GM19193 (cell line): ENCODE results near the gene WWOX.

Experiments used
- POLR2A ChIP-seq: IDR thresholded peaks from 4 replicates; pipeline ENCODE4 v1.6.1; 2011; ENCODE audit not compliant: insufficient read depth, insufficient read length; ENCODE audit errors: extremely low read depth

WWOX gene

GRCh38 chr16:79064256-79064972, 965.0 kb downstream of the WWOX start:
- TF ChIP-seq POLR2A: no peak

DNA sequence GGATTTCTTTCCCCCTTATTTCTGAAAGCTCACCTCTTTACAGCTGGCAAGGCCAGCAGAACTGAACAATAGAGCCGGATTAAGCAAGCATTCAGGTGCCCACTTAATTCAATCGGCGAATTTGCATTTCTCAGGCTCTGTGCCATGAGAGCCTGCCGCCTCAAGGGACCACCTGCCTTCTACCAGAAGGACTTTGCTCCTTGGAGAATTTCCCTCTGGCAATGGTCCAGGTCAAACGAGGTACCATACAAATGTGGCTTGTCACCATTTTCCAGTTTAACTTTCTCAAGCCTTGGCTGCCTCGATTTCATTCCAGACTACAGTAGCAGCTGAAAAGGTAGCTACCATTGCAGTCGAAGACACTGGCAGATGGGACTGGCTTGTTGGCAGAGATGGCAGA, 967.1 kb downstream of the WWOX start:
- no peak for TF ChIP-seq POLR2A

DNA sequence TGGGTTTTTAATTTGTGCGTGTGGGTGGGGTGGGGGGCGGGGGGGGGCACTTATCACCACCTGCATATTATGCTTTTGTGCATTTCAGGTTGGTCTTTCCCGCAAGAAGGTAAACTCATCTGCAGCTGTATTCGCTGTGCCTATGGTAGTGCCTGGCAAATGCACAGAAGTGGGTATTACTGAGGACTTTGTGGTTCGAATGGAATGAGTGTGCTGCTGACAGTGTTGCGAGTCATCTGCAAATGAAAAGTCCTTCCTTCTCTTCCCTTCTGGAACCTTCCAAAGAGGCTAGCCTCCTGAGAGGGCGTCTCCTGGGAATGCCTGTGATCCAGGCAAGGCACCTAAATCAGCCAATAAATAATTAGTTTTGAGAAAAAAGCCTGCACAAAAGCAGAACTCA, 968.1 kb downstream of the WWOX start:
- TF ChIP-seq POLR2A: no peak

GRCh38 chr16:79069121-79069520, 969.7 kb downstream of the WWOX start:
- TF ChIP-seq POLR2A: no peak

DNA sequence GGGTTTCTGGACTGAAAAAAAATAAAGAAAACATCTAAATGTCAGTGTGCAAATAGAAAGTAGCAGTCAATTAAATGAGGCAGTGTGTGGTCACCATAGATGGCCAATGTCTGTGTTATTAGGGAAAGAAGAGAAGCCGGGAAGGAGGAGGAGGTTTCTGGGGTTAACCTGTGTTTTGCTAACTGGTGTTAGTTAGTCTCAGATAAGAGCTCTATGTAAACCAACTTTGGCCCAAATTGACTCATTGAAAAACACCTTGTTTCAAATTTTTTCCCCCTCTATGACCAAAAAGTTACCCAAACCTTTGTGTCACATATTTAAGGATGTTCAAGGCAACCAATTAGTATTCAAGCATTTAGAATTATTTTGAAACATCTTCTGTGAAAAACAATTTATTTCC, 970.2 kb downstream of the WWOX start:
- TF ChIP-seq POLR2A: no peak

DNA sequence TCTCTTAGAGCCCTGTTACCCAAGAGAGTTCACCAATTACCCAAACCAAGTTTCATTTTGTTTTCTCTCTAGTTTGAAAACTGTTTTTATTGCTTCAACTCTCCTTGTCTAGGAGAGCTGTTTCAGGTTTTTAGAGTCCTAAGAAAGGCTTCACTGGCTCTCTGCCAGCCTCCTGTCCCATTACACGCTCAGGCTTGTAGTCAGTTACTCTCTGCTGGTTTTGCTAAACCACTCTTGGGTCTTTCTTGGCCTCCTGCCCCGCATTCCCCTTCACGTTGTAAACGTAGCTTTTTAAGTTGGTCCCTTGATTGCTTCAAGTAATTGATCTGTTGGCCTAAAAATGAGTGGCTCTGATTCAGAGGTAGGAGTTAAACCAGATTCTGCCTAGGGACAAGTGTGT, 972.0 kb downstream of the WWOX start:
- no peak for TF ChIP-seq POLR2A

DNA sequence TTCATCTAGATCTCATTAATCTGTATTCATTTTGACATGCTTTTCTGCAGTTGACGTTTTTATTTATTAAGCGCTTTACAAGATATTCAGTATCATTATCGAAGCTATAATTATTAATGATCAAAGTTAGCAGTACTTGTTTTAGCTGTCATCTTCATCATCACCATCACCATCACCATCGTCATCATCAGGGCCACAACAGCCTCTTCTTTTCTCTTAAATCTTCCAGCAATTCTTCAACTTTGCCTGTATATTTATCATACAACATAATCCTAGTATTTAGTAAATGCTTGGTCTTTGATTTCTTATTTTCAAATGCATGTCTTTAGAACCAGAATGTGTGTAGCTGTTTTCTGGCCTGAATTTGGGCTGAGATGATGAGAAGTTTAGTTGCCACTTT, 973.1 kb downstream of the WWOX start:
- no peak for TF ChIP-seq POLR2A

DNA sequence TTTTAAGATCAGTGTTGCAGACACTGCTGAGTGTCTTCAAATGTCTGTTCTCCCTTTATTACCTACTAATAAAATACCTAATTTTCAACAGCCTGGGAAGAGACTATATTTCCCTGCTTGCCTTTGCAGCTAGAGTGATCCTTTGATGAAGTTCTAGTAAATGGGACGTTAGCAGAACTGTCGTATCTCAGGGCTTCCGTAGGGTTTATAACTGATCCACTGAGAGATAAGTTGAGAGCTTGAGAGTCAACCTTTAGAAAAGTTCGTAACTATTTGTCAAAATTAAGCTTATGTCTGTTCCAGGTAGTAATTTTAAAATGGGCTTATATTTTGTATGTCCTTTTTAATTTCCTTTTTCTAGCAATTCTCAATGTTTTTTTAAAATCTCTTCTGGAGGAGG, 974.1 kb downstream of the WWOX start:
- no peak for TF ChIP-seq POLR2A

GRCh38 chr16:79074541-79074940, 975.1 kb downstream of the WWOX start:
- TF ChIP-seq POLR2A: no peak

DNA sequence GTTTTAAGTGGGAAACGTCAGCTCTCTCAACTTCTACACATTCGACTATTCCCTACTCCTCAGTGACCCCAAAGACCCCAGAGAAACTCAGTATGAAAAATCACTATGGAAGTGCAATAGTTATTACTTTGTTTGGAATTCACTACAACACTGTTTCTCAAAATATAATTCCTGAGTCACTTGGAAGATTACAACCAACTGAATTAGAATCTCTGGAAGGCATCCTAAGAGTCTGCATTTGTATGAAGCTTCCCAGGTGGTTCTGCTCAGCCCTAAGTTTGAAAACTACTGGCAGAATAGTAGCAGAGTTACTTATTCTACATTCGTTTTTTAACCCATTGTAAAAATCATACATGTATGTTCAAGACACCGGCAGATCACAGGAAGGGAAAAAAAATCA, 975.5 kb downstream of the WWOX start:
- TF ChIP-seq POLR2A: no peak

DNA sequence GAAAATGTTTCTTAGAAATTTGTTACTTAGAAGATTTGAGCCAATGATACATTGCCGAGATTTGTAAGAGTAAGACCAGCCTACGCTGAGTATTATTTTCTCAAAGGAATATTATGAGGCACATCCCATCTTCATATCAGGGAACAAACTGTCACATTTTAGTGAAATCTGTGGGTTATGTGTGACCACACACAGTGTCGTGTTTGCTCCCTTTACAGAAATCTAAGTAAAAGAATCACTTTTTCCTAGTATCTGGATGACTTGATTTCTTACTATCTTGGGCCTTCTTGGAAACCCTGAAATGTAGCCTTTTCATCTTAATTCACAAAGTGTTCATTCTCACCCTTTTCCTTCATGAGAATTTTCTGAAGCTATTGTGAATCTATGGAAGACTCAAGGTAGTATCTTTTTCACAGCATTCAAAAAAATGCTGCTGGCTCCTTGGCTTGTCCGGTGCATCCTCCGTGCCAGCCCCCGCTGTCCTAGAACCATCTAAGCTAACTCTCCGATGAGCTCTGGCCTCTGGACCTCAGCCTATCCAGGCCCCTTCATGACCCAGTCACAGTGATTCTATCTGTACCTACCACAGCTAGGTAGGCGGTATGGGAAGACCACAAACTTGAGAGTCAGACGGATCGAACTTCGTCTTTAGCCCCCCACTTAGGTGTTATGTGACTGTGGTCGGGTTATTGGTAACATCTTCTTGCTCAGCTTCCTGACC, 976.8 kb downstream of the WWOX start:
- TF ChIP-seq POLR2A: no peak

DNA sequence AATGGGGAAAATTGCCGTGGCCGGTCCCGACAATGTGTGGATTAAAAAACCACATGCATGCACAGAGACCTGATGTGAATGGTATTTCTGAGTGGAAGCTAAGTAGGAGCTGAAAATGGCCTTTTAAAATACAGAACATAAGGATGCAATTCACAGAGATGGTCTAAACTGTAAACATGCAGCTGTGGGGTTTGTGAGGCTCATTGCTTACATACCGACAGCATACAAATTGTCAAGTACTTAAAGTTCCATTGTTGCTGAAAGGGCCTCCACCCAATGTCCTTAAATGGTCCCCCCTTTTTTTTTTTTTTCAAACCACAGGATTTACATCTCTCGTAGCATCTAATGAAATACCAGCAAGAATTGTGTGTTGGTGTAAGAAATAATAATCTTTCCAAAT, 977.9 kb downstream of the WWOX start:
- TF ChIP-seq POLR2A: no peak

GRCh38 chr16:79079656-79080420, 980.4 kb downstream of the WWOX start:
- TF ChIP-seq POLR2A: no peak

DNA sequence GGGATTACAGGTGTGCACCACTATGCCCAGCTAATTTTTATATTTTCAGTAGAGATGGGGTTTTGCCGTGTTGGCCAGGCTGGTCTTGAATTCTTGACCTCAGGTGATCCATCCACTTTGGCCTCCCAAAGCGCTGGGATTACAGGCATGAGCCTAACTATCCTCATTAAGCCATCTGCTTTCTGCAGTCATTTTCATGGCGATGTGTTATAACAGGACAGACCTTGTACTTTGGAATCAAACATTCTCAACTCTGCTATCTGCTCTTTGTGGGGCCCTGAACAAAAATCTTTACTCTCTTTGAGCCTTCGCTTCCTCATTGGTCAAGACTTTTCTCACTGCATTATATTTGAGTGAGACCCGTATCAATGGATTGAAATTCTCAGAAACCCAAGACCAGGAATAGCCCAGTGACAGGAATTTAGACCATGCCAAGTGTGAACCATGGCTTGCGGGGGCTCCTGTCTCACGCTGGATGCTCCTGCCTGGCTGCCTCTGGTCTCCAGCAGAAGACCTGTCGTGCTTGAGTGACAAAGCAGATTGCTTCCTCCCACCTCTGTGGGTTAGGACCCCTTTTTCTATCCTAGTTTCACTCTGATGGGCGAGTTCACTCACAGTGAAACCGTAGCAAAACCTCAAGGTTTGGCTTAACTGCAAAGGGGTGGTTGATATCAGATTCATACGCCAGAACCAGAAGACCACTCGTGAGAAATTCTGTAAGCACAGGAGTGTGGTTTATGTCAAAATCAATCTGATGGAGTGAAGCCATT, 982.0 kb downstream of the WWOX start:
- TF ChIP-seq POLR2A: no peak

- TF ChIP-seq POLR2A: no peak
Observed at GRCh38 chr16:79082970-79083369, 983.5 kb downstream of the WWOX start.
